ENCODE results near the gene HAPLN1. TPM values are rescaled to one million over a fixed set of nuclear protein-coding genes. Genes with fewer than 3 reads are reported as not detected.
A peak's percentile ranks its signal among the peaks of the same experiment; 100 is the strongest.

HAPLN1 gene
- total RNA-seq, 2 donors from 2014 or later: 2.0 to 14.1 TPM

GRCh38 chr5:83718936-83719495 lies 1.6 kb downstream of the HAPLN1 start:
- no peak for DNase-seq (ENCODE audit: low spot score)
- H3K27ac ChIP-seq: peak overlapping the region in 1 of 2 donors; percentile 19
- no peaks in the 10 kb centered on the region for H3K36me3 ChIP-seq
- H3K4me1 ChIP-seq (ENCODE audit: control insufficient read depth in 1 of 2, low read depth in 2 of 2): peaks cover 8 to 13% of the 10 kb centered on the region in 2 donors
- TF ChIP-seq CTCF (IDR thresholded peaks at IDR 0.05): no peak
- no peaks in the 10 kb centered on the region for H3K27me3 ChIP-seq (replicated peaks; ENCODE audit: insufficient read depth)
- H3K9me3 ChIP-seq: no peaks in the 10 kb centered on the region
- no peak overlapping the region for H3K4me3 ChIP-seq
- no peak for ATAC-seq (ENCODE audit: insufficient number of reproducible peaks, low FRiP score, low read depth)

- Histone ChIP-seq H3K36me3 (no peaks in the 10 kb centered on the region), H3K4me3 (no peak overlapping the region), H3K27me3 (replicated peaks; ENCODE audit: insufficient read depth) (no peaks in the 10 kb centered on the region), H3K27ac (no peak overlapping the region), H3K4me1 (ENCODE audit: control insufficient read depth in 1 of 2, low read depth in 2 of 2) (peaks cover 8 to 13% of the 10 kb centered on the region in 2 donors), H3K9me3 (no peaks in the 10 kb centered on the region)
- ATAC-seq (ENCODE audit: insufficient number of reproducible peaks, low FRiP score, low read depth): peak; percentile 82
- DNase-seq (ENCODE audit: low spot score): no peak
- TF ChIP-seq CTCF (IDR thresholded peaks at IDR 0.05): peak; percentile 85
Measured at GRCh38 chr5:83718195-83718825, 2.3 kb downstream of the HAPLN1 start.

- DNase-seq (ENCODE audit: low spot score) (no peak), ATAC-seq (ENCODE audit: insufficient number of reproducible peaks, low FRiP score, low read depth) (no peak)
- Histone ChIP-seq H3K36me3 (no peaks in the 10 kb centered on the region), H3K9me3 (no peaks in the 10 kb centered on the region), H3K27ac (peak overlapping the region; percentile 9 to 34), H3K4me3 (no peak overlapping the region), H3K27me3 (replicated peaks; ENCODE audit: insufficient read depth) (no peaks in the 10 kb centered on the region), H3K4me1 (ENCODE audit: control insufficient read depth in 1 of 2, low read depth in 2 of 2) (peaks cover 6 to 13% of the 10 kb centered on the region in 2 donors)
- no peak for TF ChIP-seq CTCF (IDR thresholded peaks at IDR 0.05)
Measured at GRCh38 chr5:83715236-83716065, 5.2 kb downstream of the HAPLN1 start.

GRCh38 chr5:83714810-83715209 lies 5.8 kb downstream of the HAPLN1 start:
- no peaks in the 10 kb centered on the region for H3K36me3 ChIP-seq
- no peaks in the 10 kb centered on the region for H3K27me3 ChIP-seq (replicated peaks; ENCODE audit: insufficient read depth)
- H3K9me3 ChIP-seq: no peaks in the 10 kb centered on the region
- H3K4me3 ChIP-seq: no peak overlapping the region
- no peak for ATAC-seq (ENCODE audit: insufficient number of reproducible peaks, low FRiP score, low read depth)
- peaks cover 6 to 13% of the 10 kb centered on the region in 2 donors for H3K4me1 ChIP-seq (ENCODE audit: control insufficient read depth in 1 of 2, low read depth in 2 of 2)
- TF ChIP-seq CTCF (IDR thresholded peaks at IDR 0.05): no peak
- H3K27ac ChIP-seq: peak overlapping the region; percentile 9 to 34
- no peak for DNase-seq (ENCODE audit: low spot score)

- no peaks in the 10 kb centered on the region for H3K36me3 ChIP-seq
- H3K4me1 ChIP-seq (ENCODE audit: control insufficient read depth in 1 of 2, low read depth in 2 of 2): peaks cover 6 to 13% of the 10 kb centered on the region in 2 donors
- H3K27ac ChIP-seq: no peak overlapping the region
- H3K9me3 ChIP-seq: no peaks in the 10 kb centered on the region
- no peak for ATAC-seq (ENCODE audit: insufficient number of reproducible peaks, low FRiP score, low read depth)
- no peak overlapping the region for H3K4me3 ChIP-seq
- peak; percentile 75 for TF ChIP-seq CTCF (IDR thresholded peaks at IDR 0.05)
- no peak for DNase-seq (ENCODE audit: low spot score)
- H3K27me3 ChIP-seq (replicated peaks; ENCODE audit: insufficient read depth): no peaks in the 10 kb centered on the region
Measured at GRCh38 chr5:83711982-83712601, 8.6 kb downstream of the HAPLN1 start.
